ENCODE results near the gene NPAS4.

GRCh38 chr11:66373265-66373664, 47.6 kb upstream of the NPAS4 start:
- TF ChIP-seq CTCF (IDR thresholded peaks at IDR 0.05) (no peak), POLR2A (IDR thresholded peaks at IDR 0.05) (no peak), POLR2AphosphoS5 (IDR thresholded peaks at IDR 0.05) (no peak), EP300 (IDR thresholded peaks at IDR 0.05) (no peak)

All from gastroesophageal sphincter (tissue), 3 donors.